Suprapubic skin (tissue), 4 donors: Measurements from ENCODE around the gene ADARB1.

Source experiments
- EP300 ChIP-seq: sonication (generic); formaldehyde crosslinking; IDR thresholded peaks from one replicate; pipeline ENCODE4 v1.6.1; 2017; ENCODE audit warnings: antibody characterized with exemption
- POLR2AphosphoS5 ChIP-seq, 3 donors: sonication (generic); formaldehyde crosslinking; IDR thresholded peaks; one replicate each; pipeline ENCODE4 v1.6.1; 2017; ENCODE audit warnings: antibody characterized with exemption in 3 of 3

- no peak for TF ChIP-seq POLR2AphosphoS5 (IDR thresholded peaks at IDR 0.05)
- TF ChIP-seq EP300, result no peak
Observed at GRCh38 chr21:45168522-45168921, 94.1 kb downstream of the ADARB1 start.
